ENCODE measurements around the gene GGACT.

The GGACT gene

DNA sequence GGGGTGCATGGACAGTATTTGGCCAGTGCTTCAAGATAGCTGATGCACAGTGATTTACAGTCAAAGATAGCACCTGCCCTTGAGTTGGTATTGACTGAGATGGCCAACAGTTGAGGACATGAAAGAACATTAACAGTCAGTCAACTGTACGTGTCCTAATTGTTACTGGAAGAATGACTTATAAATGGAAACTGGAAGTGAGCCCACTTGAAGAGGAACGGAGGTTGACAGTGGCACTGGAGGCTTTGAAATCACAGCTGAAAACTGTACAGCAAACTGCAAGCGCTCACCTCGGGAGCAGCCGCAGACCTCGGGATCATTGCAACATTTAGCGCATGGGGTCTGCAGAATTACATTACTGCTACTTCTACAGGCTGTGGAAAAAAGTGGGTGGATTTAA is 77.1 kb downstream of the GGACT start:
- DNase-seq (ENCODE audit: low spot score): no peak

- DNase-seq (ENCODE audit: low spot score): no peak
These were observed 78.2 kb downstream of the GGACT start for GRCh38 chr13:100510208-100510957.

DNA sequence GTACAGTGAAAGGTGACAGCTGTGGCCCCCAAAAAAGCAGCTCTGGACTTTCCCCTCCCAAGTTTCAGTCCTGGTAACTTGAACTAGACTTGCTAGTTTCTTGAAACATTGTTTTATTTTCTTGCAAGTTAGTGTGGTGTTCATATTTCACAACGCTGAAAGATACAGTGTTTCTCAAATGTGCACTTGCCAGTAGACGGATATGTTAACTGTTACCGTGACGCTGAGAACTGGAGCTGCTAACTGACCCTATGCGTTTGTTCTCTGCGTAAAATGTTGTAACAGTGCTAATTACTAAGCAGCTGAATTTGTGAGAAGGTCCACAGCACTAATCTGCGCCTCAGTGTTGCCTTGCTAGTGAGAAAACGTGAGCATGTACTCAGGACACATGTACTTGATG is 79.6 kb downstream of the GGACT start:
- no peak for DNase-seq (ENCODE audit: low spot score)

GRCh38 chr13:100508455-100508854 is 80.1 kb downstream of the GGACT start:
- DNase-seq (ENCODE audit: low spot score): no peak

- no peak for DNase-seq (ENCODE audit: low spot score)
These were observed 81.8 kb downstream of the GGACT start for GRCh38 chr13:100506600-100507422.

GRCh38 chr13:100506154-100506553 is 82.4 kb downstream of the GGACT start:
- DNase-seq (ENCODE audit: low spot score): no peak

DNA sequence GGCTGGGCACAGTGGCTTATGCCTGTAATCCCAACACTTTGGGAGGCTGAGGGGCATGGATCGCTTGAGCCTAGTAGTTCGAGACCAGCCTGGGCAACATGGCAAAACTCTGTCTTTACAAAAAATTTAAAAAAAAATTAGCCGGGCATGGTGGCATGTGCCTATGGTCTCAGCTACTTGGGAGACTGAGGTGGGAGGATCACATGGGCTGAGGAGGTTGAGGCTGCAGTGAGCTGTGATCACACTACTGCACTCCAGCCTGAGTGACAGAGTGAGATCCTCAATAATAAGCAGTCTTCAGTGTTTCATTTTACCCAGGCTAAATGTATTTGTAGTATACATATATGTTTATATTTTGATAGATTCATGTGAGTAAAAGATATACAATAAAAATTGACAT is 85.0 kb downstream of the GGACT start:
- DNase-seq (ENCODE audit: low spot score): no peak

DNA sequence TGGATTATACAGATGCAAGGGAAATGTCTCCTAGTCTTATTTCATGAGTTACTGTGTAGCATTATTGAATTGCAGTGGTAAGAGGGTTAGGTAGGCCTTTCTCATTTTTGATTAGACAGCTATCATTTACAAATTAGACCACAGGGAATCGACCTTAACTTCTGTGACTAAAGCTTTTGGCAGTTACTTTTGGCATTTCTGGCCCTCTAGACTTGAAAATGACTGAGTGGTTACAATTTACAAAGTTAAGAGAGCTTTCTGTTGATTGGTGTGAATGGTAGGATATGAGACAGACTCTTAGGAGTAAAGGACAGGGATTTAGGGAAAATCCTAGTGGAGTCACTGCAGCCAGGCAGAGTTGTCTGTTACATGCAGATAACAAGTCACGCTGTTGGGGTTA is 86.1 kb downstream of the GGACT start:
- no peak for DNase-seq (ENCODE audit: low spot score)

DNA sequence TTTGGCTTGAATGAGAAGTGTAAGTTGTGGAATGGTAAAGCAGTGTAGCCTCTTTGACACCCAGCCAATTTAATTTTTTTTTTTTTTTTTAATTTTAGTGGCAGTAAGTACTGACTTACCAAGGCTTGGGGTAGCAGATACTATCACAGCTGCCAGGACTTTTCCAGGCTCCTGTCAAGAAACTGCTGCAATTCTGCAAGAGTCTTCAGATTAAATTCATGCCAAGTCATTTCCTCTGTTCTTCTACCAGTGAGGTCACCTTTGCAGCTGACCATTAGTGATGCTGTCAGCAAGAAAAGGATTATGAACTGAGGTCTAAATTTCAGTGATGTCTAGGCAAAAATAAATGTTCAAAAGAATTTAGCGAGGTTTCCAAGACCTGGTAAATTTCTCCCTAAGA is 91.2 kb downstream of the GGACT start:
- no peak for DNase-seq (ENCODE audit: low spot score)

- no peak for DNase-seq (ENCODE audit: low spot score)
These were observed 93.1 kb downstream of the GGACT start for GRCh38 chr13:100495455-100495854.

DNA sequence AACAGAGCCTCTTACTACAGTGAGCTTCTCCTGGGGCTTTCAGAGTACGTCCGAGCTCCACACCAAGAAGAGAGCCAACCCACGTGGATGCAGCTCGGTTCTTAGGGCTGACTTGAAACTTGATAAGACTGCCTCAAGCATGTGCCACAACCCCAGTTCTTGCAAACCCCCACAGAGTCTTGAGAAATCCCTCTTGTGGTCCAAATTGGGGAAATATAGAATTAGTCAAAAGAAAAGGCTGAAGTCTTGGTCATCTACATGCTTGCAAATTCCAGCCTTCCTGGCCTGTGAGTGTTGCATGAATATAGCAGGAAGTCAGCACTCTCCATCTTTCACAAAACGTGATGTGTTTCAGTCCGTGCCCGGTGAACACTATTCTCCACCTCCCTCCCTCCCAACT is 95.2 kb downstream of the GGACT start:
- DNase-seq (ENCODE audit: low spot score): no peak

DNA sequence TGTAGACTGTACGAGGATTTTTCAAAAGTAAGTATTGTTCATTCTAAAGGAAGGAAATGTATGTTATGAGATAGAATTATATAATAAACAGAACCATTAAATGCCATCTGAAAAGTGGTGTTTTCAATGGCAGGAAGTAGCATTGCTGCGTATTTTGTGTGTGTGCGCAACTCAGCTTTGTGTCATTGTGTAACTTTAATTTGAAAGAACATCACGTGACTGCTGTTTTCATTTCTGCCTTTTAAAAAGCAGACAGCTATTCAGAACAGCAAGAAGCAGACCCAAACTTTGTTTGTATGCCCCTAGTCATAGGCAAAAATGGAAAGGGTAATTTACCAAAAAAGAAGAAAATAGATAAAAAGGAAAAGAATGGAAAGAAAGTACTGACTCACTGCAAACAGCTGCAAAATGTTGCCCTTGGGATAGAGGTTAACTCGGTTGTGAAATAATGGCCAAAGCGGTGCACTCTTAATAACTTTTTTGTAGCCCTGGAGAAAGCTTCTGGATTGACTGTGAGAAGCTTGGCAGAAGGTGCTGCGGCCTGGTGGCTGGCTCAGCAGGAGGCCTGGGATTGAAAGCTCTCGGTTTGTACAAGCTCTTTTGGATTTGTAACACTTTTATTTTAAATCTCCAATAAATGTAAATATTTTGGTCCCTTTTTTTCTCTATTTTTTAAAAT is 97.3 kb downstream of the GGACT start:
- DNase-seq (ENCODE audit: low spot score): no peak

DNA sequence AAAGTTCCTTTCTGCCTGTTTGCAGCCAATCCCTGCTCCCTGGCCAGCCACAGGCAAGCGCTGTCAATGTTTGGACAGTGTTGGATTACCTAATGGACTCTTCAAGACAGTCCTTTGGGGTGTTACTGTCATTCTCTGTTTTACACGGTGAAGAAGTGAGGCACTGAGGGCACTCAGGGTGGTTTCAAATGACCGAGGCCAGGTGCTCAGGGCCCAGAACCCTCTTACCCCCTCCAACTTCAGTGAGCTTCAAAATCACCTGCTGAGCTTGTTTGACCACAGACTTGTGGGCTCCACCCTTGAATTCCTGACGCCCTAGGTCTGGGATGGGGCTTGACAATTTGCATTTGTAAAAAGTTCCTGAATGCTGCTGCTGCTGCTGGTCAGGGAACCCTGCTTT is 97.9 kb downstream of the GGACT start:
- no peak for DNase-seq (ENCODE audit: low spot score)

- no peak for DNase-seq (ENCODE audit: low spot score)
These were observed 103.3 kb downstream of the GGACT start for GRCh38 chr13:100485265-100485664.

- no peak for DNase-seq (ENCODE audit: low spot score)
These were observed 103.9 kb downstream of the GGACT start for GRCh38 chr13:100484702-100485101.

GRCh38 chr13:100483841-100484381 is 104.7 kb downstream of the GGACT start:
- DNase-seq (ENCODE audit: low spot score): no peak

DNA sequence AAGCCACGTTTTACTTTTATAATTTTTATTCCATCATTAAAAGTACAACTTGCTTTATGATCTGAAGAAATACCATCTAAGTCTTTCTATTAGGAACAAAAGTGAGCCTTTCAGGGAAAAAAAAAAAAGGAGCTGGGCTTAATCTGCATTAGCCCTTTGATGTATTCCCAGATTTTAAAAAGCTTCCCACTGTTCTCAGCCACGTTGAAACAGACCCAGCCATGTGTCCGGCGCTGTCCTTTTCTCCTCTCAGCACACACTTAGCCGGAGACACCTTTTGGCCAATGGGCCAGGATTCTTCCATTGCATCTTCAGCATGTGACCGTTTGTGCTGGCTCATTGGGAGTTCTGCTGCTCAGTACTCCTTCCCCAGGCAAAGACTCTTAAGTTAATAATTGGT is 105.5 kb downstream of the GGACT start:
- DNase-seq (ENCODE audit: low spot score): no peak

GRCh38 chr13:100480676-100481075 is 107.9 kb downstream of the GGACT start:
- no peak for DNase-seq (ENCODE audit: low spot score)

All from hepatic stellate cell (primary cell).